IMR-90 (cell line): ENCODE results near the gene JAKMIP3. TPM values are rescaled to one million over a fixed set of nuclear protein-coding genes. Genes with fewer than 3 reads are reported as not detected.

Experiments
- ATAC-seq: fragments of 200-7000 bp; cut with Tn5 transposase; 2 replicates; pipeline ENCODE4 v1.9.1; 2020; ENCODE audit warnings: low read depth, mild to moderate bottlenecking, moderate library complexity
- BruUV-seq: library from RNA; stranded (reverse); fragments of 400-500 nt; replicated peaks from 2 replicates; lab custom pipeline; 2021; lab: Mats Ljungman, UMichigan
- CTCF ChIA-PET: fragments of 300-600 bp; formaldehyde crosslinking; extraction: SDS; loops from one replicate; lab custom pipeline; 2021; ENCODE audit warnings: antibody characterized with exemption; lab: Yijun Ruan, JAX
- POLR2A ChIA-PET: fragments of 300-600 bp; sonication (Branson Sonifier 250); formaldehyde crosslinking; loops from one replicate; lab custom pipeline; 2022; ENCODE audit warnings: antibody characterized with exemption; ENCODE audit not compliant: unreplicated experiment; lab: Charles Lee
- DNase-seq: peaks from one replicate; pipeline ENCODE4 v3.0.0; 2013
- H2AFZ ChIP-seq: replicated peaks from 2 replicates; pipeline ENCODE3; 2013; ENCODE audit warnings: low read length, mild to moderate bottlenecking; ENCODE audit not compliant: poor library complexity
- H2AK5ac ChIP-seq: 2 replicates; pipeline ENCODE4 v1.6.1; 2013; ENCODE audit warnings: low read depth, low read length, inconsistent platforms
- H2AK9ac ChIP-seq: replicated peaks from 2 replicates; pipeline ENCODE3; 2013; ENCODE audit warnings: mild to moderate bottlenecking, low read depth, low read length, moderate library complexity; ENCODE audit not compliant: poor library complexity
- H2BK120ac ChIP-seq: 2 replicates; pipeline ENCODE4 v1.6.1; 2013; ENCODE audit warnings: low read depth, low read length, inconsistent platforms
- H2BK15ac ChIP-seq: 3 replicates; pipeline ENCODE4 v1.6.1; 2013; ENCODE audit warnings: low read depth, low read length, inconsistent platforms
- H2BK20ac ChIP-seq: 2 replicates; pipeline ENCODE4 v1.6.1; 2013; ENCODE audit warnings: low read depth, mild to moderate bottlenecking, inconsistent platforms, low read length, moderate library complexity
- H2BK5ac ChIP-seq: 2 replicates; pipeline ENCODE4 v1.6.1; 2013; ENCODE audit warnings: mild to moderate bottlenecking, low read depth, low read length, inconsistent platforms; ENCODE audit not compliant: poor library complexity, severe bottlenecking
- H3K14ac ChIP-seq: replicated peaks from 2 replicates; pipeline ENCODE4 v1.6.1; 2013; ENCODE audit warnings: low read depth, low read length, inconsistent platforms
- H3K18ac ChIP-seq: 2 replicates; pipeline ENCODE4 v1.6.1; 2013; ENCODE audit warnings: low read depth, low read length, control low read depth
- H3K23ac ChIP-seq: 2 replicates; pipeline ENCODE4 v1.6.1; 2013; ENCODE audit warnings: low read depth, low read length, inconsistent platforms
- H3K27ac ChIP-seq: 2 replicates; pipeline ENCODE4 v1.5.1; 2013; ENCODE audit warnings: mild to moderate bottlenecking, control low read depth, low read length; ENCODE audit not compliant: insufficient read depth
- H3K27me3 ChIP-seq: 2 replicates; pipeline ENCODE4 v1.6.1; 2013; ENCODE audit warnings: low read length; ENCODE audit not compliant: control insufficient read depth, insufficient read depth
- H3K36me3 ChIP-seq: 2 replicates; pipeline ENCODE4 v1.6.1; 2013; ENCODE audit warnings: low read length, mixed read lengths; ENCODE audit not compliant: control insufficient read depth, insufficient read depth
- H3K4ac ChIP-seq: 2 replicates; pipeline ENCODE4 v1.6.1; 2013; ENCODE audit warnings: low read depth, low read length, inconsistent platforms
- H3K4me1 ChIP-seq: 2 replicates; pipeline ENCODE4 v1.6.1; 2013; ENCODE audit warnings: low read length, mixed read lengths; ENCODE audit not compliant: control insufficient read depth, insufficient read depth
- H3K4me2 ChIP-seq: 2 replicates; pipeline ENCODE4 v1.6.1; 2013; ENCODE audit warnings: low read depth, mild to moderate bottlenecking, control low read depth, low read length, moderate library complexity
- H3K4me3 ChIP-seq: 2 replicates; pipeline ENCODE4 v1.5.1; 2013; ENCODE audit warnings: low read depth, mild to moderate bottlenecking, control low read depth, low read length, moderate library complexity; ENCODE audit not compliant: insufficient read depth
- H3K56ac ChIP-seq: 2 replicates; pipeline ENCODE4 v1.6.1; 2013; ENCODE audit warnings: low read length, inconsistent platforms; ENCODE audit not compliant: insufficient read depth; ENCODE audit errors: extremely low read depth
- H3K79me1 ChIP-seq, 2 experiments: 2 replicates each; pipeline ENCODE4 v1.6.1; 2013; ENCODE audit warnings: low read length in 2 of 2, inconsistent platforms in 1 of 2, low read depth in 1 of 2
- H3K9ac ChIP-seq: 2 replicates; pipeline ENCODE4 v1.6.1; 2013; ENCODE audit warnings: low read depth, low read length, control low read depth
- H3K9me1 ChIP-seq: 2 replicates; pipeline ENCODE4 v1.6.1; 2013; ENCODE audit warnings: low read length, inconsistent platforms; ENCODE audit not compliant: insufficient read depth
- H3K9me3 ChIP-seq: 2 replicates; pipeline ENCODE4 v1.6.1; 2013; ENCODE audit warnings: low read length; ENCODE audit not compliant: control insufficient read depth, insufficient read depth
- H4K20me1 ChIP-seq: 2 replicates; pipeline ENCODE4 v1.6.1; 2013; ENCODE audit warnings: low read length, inconsistent platforms; ENCODE audit not compliant: insufficient read depth
- H4K5ac ChIP-seq: 2 replicates; pipeline ENCODE4 v1.6.1; 2013; ENCODE audit warnings: mild to moderate bottlenecking, low read depth, low read length, control low read depth
- H4K8ac ChIP-seq, 2 experiments: 2 replicates each; pipeline ENCODE4 v1.6.1; 2013; ENCODE audit warnings: low read depth in 2 of 2, low read length in 2 of 2, control low read depth in 1 of 2, inconsistent platforms in 1 of 2
- H4K91ac ChIP-seq: 2 replicates; pipeline ENCODE4 v1.6.1; 2013; ENCODE audit warnings: low read depth, low read length, inconsistent platforms; ENCODE audit not compliant: insufficient read depth
- CEBPB ChIP-seq: IDR thresholded peaks from 2 replicates; pipeline ENCODE4 v1.6.1; 2012; ENCODE audit warnings: low read depth, low read length, improper control_type of control experiment
- CHD1 ChIP-seq: IDR thresholded peaks from 2 replicates; pipeline ENCODE4 v1.6.1; 2012; ENCODE audit warnings: low read depth, low read length, improper control_type of control experiment
- FOS ChIP-seq: fragments of 150-350 bp; IDR thresholded peaks from 2 replicates; pipeline ENCODE4 v1.6.1; 2016; ENCODE audit warnings: low read depth, low read length
- MAFK ChIP-seq: IDR thresholded peaks from 2 replicates; pipeline ENCODE4 v1.6.1; 2012; ENCODE audit warnings: low read depth, low read length, improper control_type of control experiment
- MAZ ChIP-seq: IDR thresholded peaks from 2 replicates; pipeline ENCODE4 v1.6.1; 2012; ENCODE audit warnings: low read depth, mild to moderate bottlenecking, low read length, improper control_type of control experiment, moderate library complexity, borderline replicate concordance
- MXI1 ChIP-seq: IDR thresholded peaks from 2 replicates; pipeline ENCODE4 v1.6.1; 2012; ENCODE audit warnings: low read depth, mild to moderate bottlenecking, low read length, moderate library complexity, borderline replicate concordance
- NFE2L2 ChIP-seq: fragments of 150-350 bp; IDR thresholded peaks from 2 replicates; pipeline ENCODE4 v1.6.1; 2016; ENCODE audit warnings: low read depth, mild to moderate bottlenecking, low read length
- POLR2A ChIP-seq: IDR thresholded peaks from 2 replicates; pipeline ENCODE4 v1.6.1; 2012; ENCODE audit warnings: mild to moderate bottlenecking, low read depth, low read length
- RAD21 ChIP-seq: IDR thresholded peaks from 2 replicates; pipeline ENCODE4 v1.6.1; 2012; ENCODE audit warnings: low read length, improper control_type of control experiment
- RCOR1 ChIP-seq: IDR thresholded peaks from 2 replicates; pipeline ENCODE4 v1.6.1; 2012; ENCODE audit warnings: mild to moderate bottlenecking, low read length, improper control_type of control experiment; ENCODE audit not compliant: insufficient replicate concordance
- RFX5 ChIP-seq: IDR thresholded peaks from 2 replicates; pipeline ENCODE4 v1.8.0; 2012; ENCODE audit warnings: low read depth, mild to moderate bottlenecking, low read length, moderate library complexity
- SMC3 ChIP-seq: fragments of 150-350 bp; IDR thresholded peaks from 2 replicates; pipeline ENCODE4 v1.6.1; 2016; ENCODE audit warnings: low read depth, mild to moderate bottlenecking, antibody characterized with exemption, low read length, moderate library complexity
- WGBS, 2 experiments: methylation state at CpG; one replicate each; pipeline versions ENCODE4 v1.1.5 to v1.1.7; 2013; ENCODE audit warnings: missing lambda C conversion rate in 2 of 2; ENCODE audit not compliant: insufficient read length in 1 of 2; ENCODE audit errors: extremely low coverage in 2 of 2; 5-methylcytosine and 5-hydroxymethylcytosine counted together
- dilution Hi-C: fragments of 300-500 bp; cut with HindIII; formaldehyde crosslinking; loops from one replicate; pipeline ENCODE4 v1.14.3; 2018; ENCODE audit warnings: low sequenced_read_pairs; ENCODE audit not compliant: unreplicated experiment
- in situ Hi-C: fragments of 300-500 bp; cut with MboI; formaldehyde crosslinking; loops from 3 replicates; pipeline ENCODE4 v1.14.3; 2019; ENCODE audit warnings: low sequenced_read_pairs, inconsistent platforms, mixed read lengths
- intact Hi-C: fragments of 100-400 bp; cut with micrococcal nuclease; formaldehyde crosslinking; loops from 2 replicates; pipeline ENCODE4 v1.10.0; 2022
- polyA plus RNA-seq, 3 experiments: library from polyadenylated mRNA; depleted of rRNA; stranded (reverse); fragments of >200 nt; gene quantifications; 2 replicates each; pipeline ENCODE4 v1.2.3, GENCODE V29; 2012; ENCODE audit warnings: low replicate concordance in 1 of 3
- total RNA-seq: library from RNA; depleted of rRNA; stranded (reverse); fragments of >200 nt; gene quantifications from 2 replicates; pipeline ENCODE4 v1.2.3, GENCODE V29; 2012
- TF ChIP-seq, protein P1 (sequence below): fragments of 150-350 bp; IDR thresholded peaks from 2 replicates; pipeline ENCODE4 v1.6.1; 2017; ENCODE audit warnings: mild to moderate bottlenecking, antibody characterized with exemption, low read length, low read depth
- TF ChIP-seq, protein P2 (sequence below): fragments of 150-350 bp; IDR thresholded peaks from 2 replicates; pipeline ENCODE4 v1.6.1; 2016; ENCODE audit warnings: low read depth, mild to moderate bottlenecking, low read length, moderate library complexity, borderline replicate concordance

JAKMIP3 gene
- total and polyA plus RNA-seq, 2 of the 4 experiments (the other 2 are of a cell fraction): under 0.01 to 0.22 TPM

DNA sequence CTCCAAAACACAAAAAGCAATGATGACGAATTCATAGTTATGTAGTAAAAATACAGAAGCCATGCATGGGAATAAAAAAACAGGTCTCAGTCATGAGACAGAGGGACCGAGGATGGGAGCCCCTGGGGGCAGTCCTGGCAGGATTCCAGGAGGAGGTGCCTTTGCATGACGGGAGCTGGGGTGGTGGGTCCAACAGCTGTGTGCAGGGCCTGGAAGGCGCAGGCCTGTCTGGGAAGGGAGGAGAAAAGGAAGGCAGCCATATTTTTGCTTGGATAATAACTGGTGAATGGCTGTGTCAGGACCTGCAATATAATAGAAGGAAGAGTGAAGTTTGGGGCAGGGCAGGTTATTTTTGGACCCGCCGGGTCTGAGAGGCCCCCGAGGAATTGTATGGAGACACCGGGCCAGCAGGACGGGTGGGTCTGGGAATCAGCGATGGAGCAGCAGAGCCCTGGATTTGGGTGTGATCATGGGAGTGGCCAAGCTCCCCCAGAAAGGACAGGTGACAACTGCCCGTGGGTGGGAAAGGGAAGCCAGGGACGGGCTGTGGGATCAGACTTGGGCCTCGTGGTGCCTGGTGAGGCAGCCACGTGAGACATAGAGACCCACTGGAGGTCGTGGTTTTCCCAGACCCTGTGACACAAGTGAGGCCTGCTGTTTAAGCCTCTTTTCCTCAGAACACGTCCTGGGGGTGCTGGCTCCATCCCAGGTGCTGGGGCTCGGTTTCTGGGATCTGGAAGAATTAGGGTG lies 2.9 kb upstream of the JAKMIP3 start:
- Histone ChIP-seq H2AFZ (no peak overlapping the region), H3K23ac (no peak overlapping the region), H4K91ac (no peak overlapping the region), H2AK9ac (no peak overlapping the region), H3K4me2 (no peak overlapping the region), H4K8ac (no peak overlapping the region), H3K56ac (no peak overlapping the region), H3K27me3 (peaks cover 18% of the 10 kb centered on the region; the same call in 1 of the 2 replicates), H3K9me1 (peaks cover 5% of the 10 kb centered on the region; the same call in 1 of the 2 replicates), H2BK15ac (no peak overlapping the region), H3K27ac (no peak overlapping the region), H2BK5ac (no peak overlapping the region), H3K36me3 (no peaks in the 10 kb centered on the region), H3K4me1 (peaks cover 6% of the 10 kb centered on the region; the same call in 1 of the 2 replicates), H3K9me3 (no peaks in the 10 kb centered on the region), H3K18ac (no peak overlapping the region), H2BK120ac (no peak overlapping the region), H2BK20ac (no peak overlapping the region), H3K9ac (no peak overlapping the region), H4K20me1 (no peaks in the 10 kb centered on the region), H4K5ac (no peak overlapping the region), H3K79me1 (no peaks in the 10 kb centered on the region), H3K4ac (no peak overlapping the region), H3K4me3 (no peak overlapping the region), H3K14ac (no peak overlapping the region), H2AK5ac (no peak overlapping the region)
- intact Hi-C loops: no loop called here
- ChIA-PET CTCF (no interaction called here), POLR2A (no interaction called here)
- BruUV-seq: no TSS peak
- in situ Hi-C loops: no loop called here
- ATAC-seq (no peak), DNase-seq (no peak)
- TF ChIP-seq, protein P1, sequence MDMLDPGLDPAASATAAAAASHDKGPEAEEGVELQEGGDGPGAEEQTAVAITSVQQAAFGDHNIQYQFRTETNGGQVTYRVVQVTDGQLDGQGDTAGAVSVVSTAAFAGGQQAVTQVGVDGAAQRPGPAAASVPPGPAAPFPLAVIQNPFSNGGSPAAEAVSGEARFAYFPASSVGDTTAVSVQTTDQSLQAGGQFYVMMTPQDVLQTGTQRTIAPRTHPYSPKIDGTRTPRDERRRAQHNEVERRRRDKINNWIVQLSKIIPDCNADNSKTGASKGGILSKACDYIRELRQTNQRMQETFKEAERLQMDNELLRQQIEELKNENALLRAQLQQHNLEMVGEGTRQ: no peak
- TF ChIP-seq RAD21: no peak
- TF ChIP-seq CEBPB: no peak
- no peak for TF ChIP-seq RFX5
- TF ChIP-seq NFE2L2: no peak
- no peak for TF ChIP-seq CHD1
- no peak for TF ChIP-seq SMC3
- TF ChIP-seq MAZ: no peak
- TF ChIP-seq, protein P2, sequence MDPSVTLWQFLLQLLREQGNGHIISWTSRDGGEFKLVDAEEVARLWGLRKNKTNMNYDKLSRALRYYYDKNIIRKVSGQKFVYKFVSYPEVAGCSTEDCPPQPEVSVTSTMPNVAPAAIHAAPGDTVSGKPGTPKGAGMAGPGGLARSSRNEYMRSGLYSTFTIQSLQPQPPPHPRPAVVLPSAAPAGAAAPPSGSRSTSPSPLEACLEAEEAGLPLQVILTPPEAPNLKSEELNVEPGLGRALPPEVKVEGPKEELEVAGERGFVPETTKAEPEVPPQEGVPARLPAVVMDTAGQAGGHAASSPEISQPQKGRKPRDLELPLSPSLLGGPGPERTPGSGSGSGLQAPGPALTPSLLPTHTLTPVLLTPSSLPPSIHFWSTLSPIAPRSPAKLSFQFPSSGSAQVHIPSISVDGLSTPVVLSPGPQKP: no peak
- no peak for TF ChIP-seq MXI1
- TF ChIP-seq POLR2A: no peak
- no peak for TF ChIP-seq RCOR1
- TF ChIP-seq FOS: no peak
- no peak for TF ChIP-seq MAFK
- dilution Hi-C loops: no loop called here
- 65% methylated on average over 10 of the region's 17 CpGs; no CpG with 5 or more reads in 1 of the 2 experiments for WGBS, 2 experiments
